ENCODE results near the gene TRPC5OS. TPM values are rescaled to one million over a fixed set of nuclear protein-coding genes. Genes with fewer than 3 reads are reported as not detected.

TRPC5OS gene
- total RNA-seq, 1 donor from 2014 or later: not detected

DNA sequence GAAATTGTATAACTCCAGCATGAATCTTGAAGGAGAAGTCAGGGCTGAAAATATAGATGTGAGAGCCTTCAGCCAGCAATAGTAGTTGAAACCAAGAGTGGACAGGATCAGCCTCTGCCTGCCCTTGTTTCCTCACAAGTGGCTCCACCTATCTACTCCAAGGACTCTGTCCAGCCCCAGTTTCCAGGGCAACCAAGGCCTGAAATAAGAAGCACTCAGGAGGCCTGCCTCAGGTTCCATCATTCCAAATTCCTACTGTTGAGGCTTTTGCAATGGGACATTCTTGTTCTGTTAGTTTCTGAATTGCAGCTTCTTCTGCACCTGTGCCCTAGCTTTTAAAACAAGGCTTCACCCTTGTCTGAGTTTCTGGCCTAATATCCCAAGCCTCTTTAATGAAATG lies 41.6 kb downstream of the TRPC5OS start:
- Histone ChIP-seq H3K27me3 (no peaks in the 10 kb centered on the region), H3K4me3 (no peak overlapping the region), H3K4me1 (no peaks in the 10 kb centered on the region), H3K9me3 (no peaks in the 10 kb centered on the region), H3K36me3 (no peaks in the 10 kb centered on the region), H3K27ac (no peak overlapping the region)
- DNase-seq (ENCODE audit: extremely low spot score in 2 of 2): no peak
- TF ChIP-seq POLR2A (IDR thresholded peaks at IDR 0.05): no peak
- no peak for TF ChIP-seq POLR2AphosphoS5 (IDR thresholded peaks at IDR 0.05; ENCODE audit: insufficient read depth in 1 of 2, low read depth in 1 of 2)
- no peak for TF ChIP-seq CTCF (IDR thresholded peaks at IDR 0.05)
- intact Hi-C loops (cut with DNase I): no loop called here

DNA sequence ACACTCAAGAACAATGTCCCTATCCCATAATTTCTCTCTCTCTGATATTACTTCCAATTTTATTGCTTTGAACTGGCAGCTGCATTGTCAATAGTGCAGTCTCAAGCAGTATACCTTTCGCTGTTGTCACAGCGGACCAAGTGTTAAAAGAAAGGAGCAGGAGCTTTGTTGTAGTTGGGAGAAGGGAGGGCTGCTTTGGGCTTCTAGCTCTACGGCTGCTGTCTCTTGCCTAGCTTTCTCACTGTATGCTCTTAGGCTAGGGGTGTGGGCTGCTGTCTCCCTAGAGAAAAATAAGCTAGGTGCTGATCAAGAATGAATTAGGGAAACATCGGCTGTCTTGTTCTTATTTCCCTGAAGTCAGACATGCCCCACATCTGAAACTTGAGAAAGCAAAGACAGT lies 52.5 kb downstream of the TRPC5OS start:
- intact Hi-C loops (cut with DNase I): no loop called here
- H3K9me3 ChIP-seq: no peaks in the 10 kb centered on the region
- H3K4me1 ChIP-seq: no peaks in the 10 kb centered on the region
- no peak for TF ChIP-seq POLR2AphosphoS5 (IDR thresholded peaks at IDR 0.05; ENCODE audit: insufficient read depth in 1 of 2, low read depth in 1 of 2)
- TF ChIP-seq CTCF (IDR thresholded peaks at IDR 0.05): no peak
- TF ChIP-seq POLR2A (IDR thresholded peaks at IDR 0.05): no peak
- H3K27me3 ChIP-seq: no peaks in the 10 kb centered on the region
- H3K4me3 ChIP-seq: no peak overlapping the region
- no peak for DNase-seq (ENCODE audit: extremely low spot score in 2 of 2)
- no peaks in the 10 kb centered on the region for H3K36me3 ChIP-seq
- H3K27ac ChIP-seq: no peak overlapping the region

Other genes with a start within 250 kb of the TRPC5OS start
- 96.7 TPM for gene ALG13, start 195.0 kb upstream of the TRPC5OS start, total RNA-seq
- gene TRPC5, start 206.6 kb downstream of the TRPC5OS start, total RNA-seq: not detected
- not detected for gene RTL4, start 206.8 kb downstream of the TRPC5OS start, total RNA-seq

All from vagina (tissue), 2 donors.